Right lobe of liver (tissue), 4 donors: ENCODE measurements around the gene WNK1.

Experiments used
- POLR2A ChIP-seq: fragments of 450-650 bp; IDR thresholded peaks from one replicate; pipeline ENCODE4 v1.6.1; 2017; ENCODE audit warnings: antibody characterized with exemption, mild to moderate bottlenecking
- TF ChIP-seq, protein P1 (sequence below), 4 donors: fragments of 200-600 bp in 3 of 4; fragments of 450-650 bp in 1 of 4; IDR thresholded peaks; one replicate each; pipeline versions ENCODE4 v1.5.1 to v1.8.0; 2016 to 2022; ENCODE audit warnings: antibody characterized with exemption in 4 of 4, mild to moderate bottlenecking in 2 of 4
- donor health status: DM: no; HTN: no; CAD: no.
- donor health status: DM: no; HTN: no; CAD: no.
- donor health status: DM: no; HTN: yes; CAD: no.

DNA sequence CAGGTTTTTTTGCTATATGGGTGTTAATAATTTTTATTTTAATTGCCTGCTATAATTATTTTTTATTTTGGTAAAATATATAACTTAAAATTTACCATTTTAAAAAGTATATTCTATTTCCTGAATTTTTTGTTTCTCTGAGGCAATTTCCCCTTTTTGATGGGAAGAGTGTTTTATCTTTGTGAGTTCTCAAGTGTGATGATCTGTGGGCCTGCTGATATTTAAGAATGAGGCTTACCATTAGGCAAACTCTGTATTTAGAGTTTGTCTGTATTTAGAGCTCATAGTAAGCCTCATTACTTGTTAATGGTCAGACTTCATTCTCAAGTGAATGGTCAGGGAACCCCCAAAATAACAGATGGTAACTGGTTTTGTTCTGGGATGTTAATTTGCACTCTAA, 48.0 kb downstream of the WNK1 start:
- TF ChIP-seq, protein P1, sequence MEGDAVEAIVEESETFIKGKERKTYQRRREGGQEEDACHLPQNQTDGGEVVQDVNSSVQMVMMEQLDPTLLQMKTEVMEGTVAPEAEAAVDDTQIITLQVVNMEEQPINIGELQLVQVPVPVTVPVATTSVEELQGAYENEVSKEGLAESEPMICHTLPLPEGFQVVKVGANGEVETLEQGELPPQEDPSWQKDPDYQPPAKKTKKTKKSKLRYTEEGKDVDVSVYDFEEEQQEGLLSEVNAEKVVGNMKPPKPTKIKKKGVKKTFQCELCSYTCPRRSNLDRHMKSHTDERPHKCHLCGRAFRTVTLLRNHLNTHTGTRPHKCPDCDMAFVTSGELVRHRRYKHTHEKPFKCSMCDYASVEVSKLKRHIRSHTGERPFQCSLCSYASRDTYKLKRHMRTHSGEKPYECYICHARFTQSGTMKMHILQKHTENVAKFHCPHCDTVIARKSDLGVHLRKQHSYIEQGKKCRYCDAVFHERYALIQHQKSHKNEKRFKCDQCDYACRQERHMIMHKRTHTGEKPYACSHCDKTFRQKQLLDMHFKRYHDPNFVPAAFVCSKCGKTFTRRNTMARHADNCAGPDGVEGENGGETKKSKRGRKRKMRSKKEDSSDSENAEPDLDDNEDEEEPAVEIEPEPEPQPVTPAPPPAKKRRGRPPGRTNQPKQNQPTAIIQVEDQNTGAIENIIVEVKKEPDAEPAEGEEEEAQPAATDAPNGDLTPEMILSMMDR (IDR thresholded peaks at IDR 0.05): no peak
- no peak for TF ChIP-seq POLR2A
